Tibial artery (tissue), 4 donors: Measurements from ENCODE around the gene INF2.

Source experiments
- DNase-seq, 2 donors: peaks; one replicate each; pipeline ENCODE4 v3.0.0-alpha.2; 2019
- H3K27ac ChIP-seq, 2 donors: fragments of 200-600 bp; sonication (generic) in 1 of 2; 1 replicate in 1 of 2; 2 replicates in 1 of 2; pipeline ENCODE4 v1.5.1; 2018 to 2019; ENCODE audit warnings: mild to moderate bottlenecking in 1 of 2
- H3K27me3 ChIP-seq, 2 donors: fragments of 200-600 bp; sonication (generic) in 1 of 2; one replicate each; pipeline versions ENCODE4 v1.5.1 to v1.6.0; 2016 to 2019
- H3K36me3 ChIP-seq, 3 donors: fragments of 200-600 bp; sonication (generic) in 2 of 3; one replicate each; pipeline ENCODE4 v1.5.1; 2016 to 2019; ENCODE audit warnings: mild to moderate bottlenecking in 2 of 3
- H3K4me1 ChIP-seq, 4 donors: fragments of 200-600 bp; sonication (generic) in 2 of 4; 1 replicate in 3 of 4; 2 replicates in 1 of 4; pipeline ENCODE4 v1.5.1; 2016 to 2019
- H3K4me3 ChIP-seq, 2 donors: fragments of 200-600 bp; sonication (generic) in 1 of 2; 1 replicate in 1 of 2; 2 replicates in 1 of 2; pipeline ENCODE4 v1.5.1; 2018 to 2019; ENCODE audit warnings: mild to moderate bottlenecking in 2 of 2
- H3K9me3 ChIP-seq, 3 donors: fragments of 200-600 bp; sonication (generic) in 1 of 3; one replicate each; pipeline ENCODE4 v1.5.1; 2016 to 2019
- CTCF ChIP-seq, 2 experiments: fragments of 200-600 bp in 1 of 2; fragments of 450-650 bp in 1 of 2; IDR thresholded peaks; one replicate each; pipeline ENCODE4 v1.5.1; 2017 to 2019; ENCODE audit warnings: antibody characterized with exemption in 2 of 2, mild to moderate bottlenecking in 1 of 2, moderate library complexity in 1 of 2
- intact Hi-C: fragments of 100-400 bp; cut with DNase I; formaldehyde crosslinking; loops from one replicate; pipeline ENCODE4 v1.15.0; 2023; ENCODE audit warnings: low total_unique reads

Gene INF2

GRCh38 chr14:104729835-104730181, 40.4 kb downstream of the INF2 start:
- intact Hi-C loops = no loop called here
- H3K9me3 ChIP-seq = no peaks in the 10 kb centered on the region
- H3K27ac ChIP-seq = peak overlapping the region; percentile 97 to 98
- no peak for TF ChIP-seq CTCF (IDR thresholded peaks at IDR 0.05)
- H3K36me3 ChIP-seq = no peaks in the 10 kb centered on the region
- H3K4me1 ChIP-seq = peaks cover 10 to 95% (median 81%) of the 10 kb centered on the region in 4 donors
- no peak for DNase-seq
- no peak overlapping the region for H3K4me3 ChIP-seq
- H3K27me3 ChIP-seq = no peaks in the 10 kb centered on the region

- H3K36me3 ChIP-seq = no peaks in the 10 kb centered on the region
- H3K27me3 ChIP-seq = no peaks in the 10 kb centered on the region
- H3K4me1 ChIP-seq = peaks cover 17 to 95% (median 83%) of the 10 kb centered on the region in 4 donors
- H3K4me3 ChIP-seq = no peak overlapping the region
- no peak for TF ChIP-seq CTCF (IDR thresholded peaks at IDR 0.05)
- intact Hi-C loops = no loop called here
- no peak for DNase-seq
- peak overlapping the region; percentile 97 to 98 for H3K27ac ChIP-seq
- H3K9me3 ChIP-seq = no peaks in the 10 kb centered on the region
Measured at GRCh38 chr14:104730487-104730886, 41.1 kb downstream of the INF2 start.

GRCh38 chr14:104731320-104732294, 42.2 kb downstream of the INF2 start:
- TF ChIP-seq CTCF (IDR thresholded peaks at IDR 0.05) = peak in 1 of 2 experiments; percentile 12
- intact Hi-C loops = no loop called here
- H3K36me3 ChIP-seq = no peaks in the 10 kb centered on the region
- peaks cover 20 to 92% (median 81%) of the 10 kb centered on the region in 4 donors for H3K4me1 ChIP-seq
- H3K27me3 ChIP-seq = no peaks in the 10 kb centered on the region
- no peaks in the 10 kb centered on the region for H3K9me3 ChIP-seq
- no peak overlapping the region for H3K4me3 ChIP-seq
- no peak for DNase-seq
- H3K27ac ChIP-seq = peak overlapping the region; percentile 97 to 98

- TF ChIP-seq CTCF (IDR thresholded peaks at IDR 0.05) = no peak
- no peaks in the 10 kb centered on the region for H3K27me3 ChIP-seq
- no peaks in the 10 kb centered on the region for H3K36me3 ChIP-seq
- no peak overlapping the region for H3K4me3 ChIP-seq
- peak; percentile 83 to 98 for DNase-seq
- H3K27ac ChIP-seq = peak overlapping the region; percentile 97 to 98
- H3K9me3 ChIP-seq = no peaks in the 10 kb centered on the region
- intact Hi-C loops = no loop called here
- H3K4me1 ChIP-seq = peaks cover 20 to 92% (median 79%) of the 10 kb centered on the region in 4 donors
Measured at GRCh38 chr14:104732355-104732804, 43.0 kb downstream of the INF2 start.

- intact Hi-C loops = no loop called here
- no peak for TF ChIP-seq CTCF (IDR thresholded peaks at IDR 0.05)
- no peaks in the 10 kb centered on the region for H3K9me3 ChIP-seq
- H3K4me3 ChIP-seq = no peak overlapping the region
- H3K36me3 ChIP-seq = no peaks in the 10 kb centered on the region
- H3K4me1 ChIP-seq = peaks cover 20 to 92% (median 76%) of the 10 kb centered on the region in 4 donors
- H3K27ac ChIP-seq = peak overlapping the region; percentile 97 to 98
- DNase-seq = no peak
- no peaks in the 10 kb centered on the region for H3K27me3 ChIP-seq
Measured at GRCh38 chr14:104732931-104733681, 43.7 kb downstream of the INF2 start.
